Head of caudate nucleus (tissue), 42 donors: ENCODE data around the gene VAMP4.
"Not testable (repeated sequence)": the region's sequence is repeated elsewhere in the genome, so short reads cannot be mapped to it uniquely, and the experiment has no call there.

Source experiments
- DNase-seq, 42 donors: peaks; one replicate each; pipeline versions ENCODE4 v3.0.0 to v3.0.0-alpha.2; 2020 to 2021; ENCODE audit warnings: mixed read lengths in 7 of 42
- intact Hi-C: fragments of 100-400 bp; cut with DNase I; formaldehyde crosslinking; loops from one replicate; pipeline ENCODE4 v1.15.0; 2022

Gene VAMP4

GRCh38 chr1:171754353-171754705, 12.5 kb upstream of the VAMP4 start:
- intact Hi-C loops: no loop called here
- no peak for DNase-seq

GRCh38 chr1:171753685-171754352, 12.0 kb upstream of the VAMP4 start:
- DNase-seq: no peak
- intact Hi-C loops: no loop called here

DNA sequence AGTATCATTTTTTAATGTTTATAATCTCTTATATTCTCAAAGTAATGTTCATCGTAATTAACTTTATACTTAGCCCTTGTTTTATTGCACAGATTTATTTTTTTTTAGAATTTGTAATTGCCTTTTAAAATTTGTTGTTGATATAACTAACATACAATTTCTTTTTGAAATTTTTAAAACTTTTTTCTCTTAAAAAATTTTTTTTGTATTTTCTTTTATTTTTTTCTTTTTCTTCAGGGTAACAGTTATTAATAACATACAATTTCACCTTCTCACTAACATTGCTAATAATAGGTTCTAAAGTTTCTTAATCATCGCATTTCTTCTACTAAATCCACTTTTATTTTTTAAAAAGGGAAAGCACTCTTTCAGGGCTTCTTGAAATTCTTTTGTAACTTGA, 11.3 kb upstream of the VAMP4 start:
- intact Hi-C loops: no loop called here
- no peak for DNase-seq

DNA sequence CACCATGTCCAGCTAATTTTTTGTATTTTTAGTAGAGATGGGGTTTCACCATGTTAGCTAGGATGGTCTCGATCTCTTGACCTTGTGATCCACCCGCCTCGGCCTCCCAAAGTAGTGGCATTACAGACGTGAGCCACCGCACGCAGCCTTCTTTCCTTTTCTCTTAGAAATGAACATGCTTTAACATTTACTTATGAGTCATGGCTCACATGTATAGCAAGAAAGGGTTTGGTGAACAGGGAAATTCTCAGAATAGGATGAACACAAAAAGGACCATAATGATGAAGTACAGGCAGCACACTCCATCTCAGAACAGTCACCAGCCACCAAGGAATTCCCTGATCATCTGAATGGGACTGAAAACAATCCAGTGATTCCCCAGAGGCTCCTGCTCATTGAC, 9.4 kb upstream of the VAMP4 start:
- intact Hi-C loops: no loop called here
- DNase-seq: no peak

GRCh38 chr1:171748651-171749050, 6.8 kb upstream of the VAMP4 start:
- DNase-seq: no peak
- intact Hi-C loops: no loop called here

DNA sequence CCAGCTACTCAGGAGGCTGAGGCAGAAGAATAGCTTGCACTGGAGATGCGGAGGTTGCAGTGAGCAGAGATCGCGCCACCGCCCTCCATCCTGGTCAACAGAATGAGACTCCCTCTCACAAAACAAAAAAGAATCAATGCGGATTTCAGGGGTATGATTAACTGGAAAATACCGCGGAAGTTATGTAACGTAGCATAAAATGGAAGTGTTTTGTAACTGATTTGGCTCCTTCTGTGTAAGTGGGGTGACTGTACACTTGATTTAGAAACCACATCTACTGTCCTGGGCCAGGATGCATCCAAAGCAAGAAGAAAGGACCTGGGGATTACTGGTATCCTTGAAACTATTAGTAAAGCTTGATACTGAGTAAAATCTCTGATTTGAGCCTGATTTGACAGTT, 3.1 kb upstream of the VAMP4 start:
- no peak for DNase-seq
- intact Hi-C loops: loop anchor here (5.0 kb wide), 2 partner anchors 242 to 787 kb away; partner anchors contain the start of gene SUCO

DNA sequence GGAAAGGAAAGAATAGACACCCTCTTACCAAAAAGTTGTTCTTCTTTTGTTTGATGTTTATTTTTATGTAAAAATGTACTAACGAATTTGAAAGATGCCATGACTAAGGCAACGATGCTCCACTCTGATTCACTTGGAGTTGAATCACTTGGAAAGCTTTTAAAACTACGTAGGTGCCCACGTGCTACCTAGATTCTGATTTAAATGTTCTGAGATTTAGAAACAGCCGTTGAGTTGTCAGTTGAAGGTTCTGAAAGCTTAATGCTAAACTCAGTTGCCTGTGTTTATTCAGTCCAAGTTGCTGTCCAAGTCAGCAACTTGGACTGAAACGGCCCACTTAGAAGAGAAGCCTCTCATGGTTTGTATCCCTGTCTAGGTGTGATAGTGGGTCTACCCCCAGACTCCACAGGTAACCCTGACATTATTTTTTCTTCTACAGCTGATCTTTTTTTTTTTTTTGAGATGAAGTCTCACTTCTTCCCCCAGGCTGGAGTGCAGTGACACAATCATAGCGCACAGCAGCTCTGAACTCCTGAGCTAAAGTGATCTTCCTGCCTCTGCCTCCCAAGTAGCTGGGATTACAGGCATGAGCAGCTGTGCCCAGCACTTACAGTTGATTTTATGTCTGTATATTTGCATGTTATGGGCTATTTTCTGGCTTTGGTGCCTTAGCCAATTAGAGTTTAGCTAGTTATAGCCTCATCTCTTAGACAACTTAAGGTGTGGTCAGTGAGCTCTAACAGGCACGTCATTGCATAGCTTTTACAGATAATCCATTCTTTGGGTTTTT, 1.4 kb upstream of the VAMP4 start:
- intact Hi-C loops: loop anchor here (5.0 kb wide), 2 partner anchors 244 to 789 kb away; partner anchors contain the start of gene SUCO
- DNase-seq: peak in 18 of 42 donors; percentile 8 to 74 (median 28)

GRCh38 chr1:171742577-171742922, 685 bp upstream of the VAMP4 start:
- intact Hi-C loops: loop anchor here (1.0 to 5.0 kb wide), 3 partner anchors 39 to 790 kb away; partner anchors contain the start of genes METTL13 and SUCO
- DNase-seq: peak in 40 of 42 donors; percentile 12 to 76 (median 46)

GRCh38 chr1:171740987-171741871, 636 bp downstream of the VAMP4 start:
- intact Hi-C loops: loop anchor here (5.0 kb wide), 2 partner anchors 246 to 791 kb away; partner anchors contain the start of gene SUCO
- DNase-seq: peak in 39 of 42 donors; percentile 9 to 71 (median 36)

DNA sequence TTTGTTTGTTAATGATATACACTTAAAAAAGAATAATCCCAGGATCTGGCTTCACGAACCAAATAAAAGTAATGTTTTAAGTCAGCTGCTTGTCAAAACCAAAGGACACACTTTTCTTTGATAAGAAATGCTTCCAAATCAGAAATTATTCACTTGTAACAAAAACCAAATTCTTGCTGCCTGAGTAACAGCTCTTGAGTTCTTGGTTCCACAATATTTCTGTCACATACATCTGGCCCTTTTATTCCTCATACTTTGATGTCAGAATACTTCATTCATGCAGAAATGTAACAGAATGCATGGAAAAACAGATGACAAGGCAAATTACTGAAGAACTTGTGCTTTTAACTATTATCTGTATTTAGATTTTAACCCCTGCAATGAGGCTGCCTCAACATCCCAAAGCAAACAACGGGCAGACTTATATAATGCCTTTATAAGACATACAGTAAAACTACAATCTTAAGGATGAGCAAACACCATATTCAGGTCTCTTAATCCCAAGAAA, 1.5 kb downstream of the VAMP4 start:
- intact Hi-C loops: loop anchor here (5.0 kb wide), 2 partner anchors 247 to 792 kb away; partner anchors contain the start of gene SUCO
- DNase-seq: no peak

DNA sequence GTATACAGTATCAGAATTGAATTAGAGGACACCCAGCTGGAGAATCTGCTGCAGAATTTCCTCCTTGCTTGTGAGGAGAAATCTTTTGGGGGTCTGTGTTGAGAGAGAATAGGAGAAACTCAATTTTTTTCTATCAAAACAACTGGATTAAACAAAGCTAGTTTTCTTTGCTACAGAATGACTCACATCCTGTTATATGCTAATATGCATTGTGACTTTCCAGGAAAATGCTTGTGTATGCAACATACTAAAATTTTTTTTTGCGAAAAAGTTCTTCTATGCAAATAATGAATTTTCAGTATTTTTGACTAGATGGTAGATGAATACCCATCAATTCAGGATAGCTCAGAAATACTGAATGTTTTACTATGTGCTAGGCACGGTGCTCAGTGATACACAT, 2.2 kb downstream of the VAMP4 start:
- intact Hi-C loops: loop anchor here (5.0 kb wide), 2 partner anchors 248 to 793 kb away; partner anchors contain the start of gene SUCO
- no peak for DNase-seq

- intact Hi-C loops: no loop called here
- no peak for DNase-seq
These were observed 3.0 kb downstream of the VAMP4 start for GRCh38 chr1:171738911-171739310.

- no peak for DNase-seq
- intact Hi-C loops: no loop called here
These were observed 5.7 kb downstream of the VAMP4 start for GRCh38 chr1:171736196-171736595.

GRCh38 chr1:171730052-171730451, 11.8 kb downstream of the VAMP4 start:
- no peak for DNase-seq
- intact Hi-C loops: no loop called here

- intact Hi-C loops: no loop called here
- DNase-seq: no peak
These were observed 14.1 kb downstream of the VAMP4 start for GRCh38 chr1:171727778-171728177.

- intact Hi-C loops, DNase-seq: not testable (repeated sequence)
These were observed 18.7 kb downstream of the VAMP4 start for GRCh38 chr1:171723180-171723579.

DNA sequence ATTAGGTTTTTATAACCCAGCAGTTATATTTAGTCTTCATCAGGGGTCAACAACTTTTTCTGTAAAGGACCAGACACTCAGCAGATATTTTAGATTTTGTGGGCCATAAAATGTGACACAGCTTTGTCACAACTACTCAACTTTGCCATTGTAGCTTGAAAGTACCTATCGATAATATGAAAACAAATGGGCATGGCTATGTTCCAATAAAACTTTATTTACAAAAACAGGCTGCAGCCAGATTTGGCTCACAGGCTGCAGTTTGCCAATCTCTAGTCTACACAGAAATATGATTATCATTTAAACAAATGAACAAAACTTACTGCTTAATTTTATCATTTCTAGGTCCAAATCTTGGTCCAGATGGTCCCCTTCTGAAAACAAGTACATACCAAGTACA, 23.0 kb downstream of the VAMP4 start:
- DNase-seq: no peak
- intact Hi-C loops: no loop called here

GRCh38 chr1:171718216-171718615, 23.6 kb downstream of the VAMP4 start:
- DNase-seq: no peak
- intact Hi-C loops: no loop called here

DNA sequence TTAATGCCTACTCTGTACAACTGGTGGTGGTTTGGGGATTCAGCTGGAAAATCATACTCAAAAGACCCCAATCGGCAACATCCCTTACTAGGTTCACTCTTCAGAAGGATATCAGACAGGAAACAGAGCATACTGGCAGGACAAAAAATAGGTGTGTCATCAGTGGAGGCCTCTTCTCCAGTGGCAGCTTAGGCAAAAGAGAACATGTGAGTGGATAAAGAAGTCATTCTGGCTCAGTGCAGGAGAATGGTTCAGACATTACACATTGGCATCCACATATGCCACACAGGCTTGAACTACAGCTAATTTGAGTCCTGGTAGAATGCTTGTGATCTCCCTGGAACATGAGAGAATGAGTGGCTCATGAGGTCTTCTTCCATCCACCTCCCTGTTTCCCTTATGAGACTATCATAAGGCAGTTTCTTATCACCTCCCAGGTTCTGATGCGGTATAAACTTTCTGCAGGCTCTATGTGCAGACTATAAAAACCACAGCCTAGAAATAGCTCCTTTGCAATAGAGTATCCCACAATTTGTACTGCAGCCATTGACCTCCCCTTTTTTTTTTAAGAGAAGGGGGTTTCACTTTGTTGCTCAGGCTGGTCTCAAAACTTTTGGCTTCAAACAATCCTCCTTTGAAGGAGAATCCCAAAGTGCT, 24.7 kb downstream of the VAMP4 start:
- intact Hi-C loops: no loop called here
- DNase-seq: no peak
